ENCODE results near the gene NR6A1. TPM values are rescaled to one million over a fixed set of nuclear protein-coding genes. Genes with fewer than 3 reads are reported as not detected.

The NR6A1 gene
- total RNA-seq, 4 donors from 2014 or later, result 9.7 to 14.6 (median 12.5) TPM

GRCh38 chr9:124511891-124512805, 259.0 kb downstream of the NR6A1 start:
- TF ChIP-seq POLR2A (IDR thresholded peaks at IDR 0.05) (no peak), POLR2AphosphoS5 (IDR thresholded peaks at IDR 0.05) (no peak), CTCF (IDR thresholded peaks at IDR 0.05) (no peak), EP300 (IDR thresholded peaks at IDR 0.05; ENCODE audit: low read depth) (no peak)
- Histone ChIP-seq H3K27ac (no peak overlapping the region), H3K4me1 (no peaks in the 10 kb centered on the region), H3K27me3 (peaks cover 8% of the 10 kb centered on the region), H3K36me3 (no peaks in the 10 kb centered on the region), H3K9me3 (no peaks in the 10 kb centered on the region), H3K4me3 (no peak overlapping the region)
- DNase-seq, result no peak
- intact Hi-C loops (cut with DNase I; ENCODE audit: low total_unique reads), result no loop called here
- in situ Hi-C loops (cut with MboI; ENCODE audit: low pct_ligation_motif_present in 1 of 4, low pct_unique_long_range_greater_than_20kb in 1 of 4, low sequenced_read_pairs in 3 of 4), result no loop called here
- 48 to 53% methylated on average over 7 to 20 of the region's 23 CpGs for WGBS, 2 donors (ENCODE audit: low coverage in 1 of 2)

- in situ Hi-C loops (cut with MboI; ENCODE audit: low pct_ligation_motif_present in 1 of 4, low pct_unique_long_range_greater_than_20kb in 1 of 4, low sequenced_read_pairs in 3 of 4), result no loop called here
- H3K27ac ChIP-seq, result no peak overlapping the region
Measured at GRCh38 chr9:124511426-124511840, 259.7 kb downstream of the NR6A1 start.

GRCh38 chr9:124510650-124511425, 260.3 kb downstream of the NR6A1 start:
- no peak overlapping the region for H3K27ac ChIP-seq
- H3K36me3 ChIP-seq, result no peaks in the 10 kb centered on the region
- H3K4me1 ChIP-seq, result no peaks in the 10 kb centered on the region
- peaks cover 21% of the 10 kb centered on the region for H3K27me3 ChIP-seq
- H3K9me3 ChIP-seq, result no peaks in the 10 kb centered on the region
- no peak overlapping the region for H3K4me3 ChIP-seq
- intact Hi-C loops (cut with DNase I; ENCODE audit: low total_unique reads) (no loop called here), in situ Hi-C loops (cut with MboI; ENCODE audit: low pct_ligation_motif_present in 1 of 4, low pct_unique_long_range_greater_than_20kb in 1 of 4, low sequenced_read_pairs in 3 of 4) (no loop called here)
- DNase-seq, result no peak
- TF ChIP-seq POLR2AphosphoS5 (IDR thresholded peaks at IDR 0.05), result no peak
- TF ChIP-seq EP300 (IDR thresholded peaks at IDR 0.05; ENCODE audit: low read depth), result no peak
- TF ChIP-seq CTCF (IDR thresholded peaks at IDR 0.05), result no peak
- TF ChIP-seq POLR2A (IDR thresholded peaks at IDR 0.05), result no peak
- 77 to 85% methylated on average over 3 to 9 of the region's 9 CpGs for WGBS, 2 donors (ENCODE audit: low coverage in 1 of 2)

More at GRCh38 chr9:124511426-124511840, 259.7 kb downstream of the NR6A1 start:
- 89% methylated on average over 6 of the region's 6 CpGs; no CpG with 5 or more reads in 1 of the 2 donors for WGBS, 2 donors (ENCODE audit: low coverage in 1 of 2)
- intact Hi-C loops (cut with DNase I; ENCODE audit: low total_unique reads), result no loop called here
- no peaks in the 10 kb centered on the region for H3K4me1 ChIP-seq
- H3K9me3 ChIP-seq, result no peaks in the 10 kb centered on the region
- DNase-seq, result no peak
- H3K4me3 ChIP-seq, result no peak overlapping the region
- peaks cover 15% of the 10 kb centered on the region for H3K27me3 ChIP-seq
- H3K36me3 ChIP-seq, result no peaks in the 10 kb centered on the region
- TF ChIP-seq EP300 (IDR thresholded peaks at IDR 0.05; ENCODE audit: low read depth) (no peak), POLR2A (IDR thresholded peaks at IDR 0.05) (no peak), POLR2AphosphoS5 (IDR thresholded peaks at IDR 0.05) (no peak), CTCF (IDR thresholded peaks at IDR 0.05) (no peak)

GRCh38 chr9:124507880-124508423, 263.2 kb downstream of the NR6A1 start:
- no peak for DNase-seq
- peaks cover 43% of the 10 kb centered on the region for H3K27me3 ChIP-seq

More at GRCh38 chr9:124507880-124508423, 263.2 kb downstream of the NR6A1 start:
- H3K36me3 ChIP-seq, result no peaks in the 10 kb centered on the region
- intact Hi-C loops (cut with DNase I; ENCODE audit: low total_unique reads) (no loop called here), in situ Hi-C loops (cut with MboI; ENCODE audit: low pct_ligation_motif_present in 1 of 4, low pct_unique_long_range_greater_than_20kb in 1 of 4, low sequenced_read_pairs in 3 of 4) (no loop called here)
- H3K27ac ChIP-seq, result no peak overlapping the region
- H3K4me3 ChIP-seq, result no peak overlapping the region
- peaks cover 5 to 18% (median 14%) of the 10 kb centered on the region in 4 donors for H3K4me1 ChIP-seq
- 91% methylated on average over 11 of the region's 11 CpGs; no CpG with 5 or more reads in 1 of the 2 donors for WGBS, 2 donors (ENCODE audit: low coverage in 1 of 2)
- TF ChIP-seq CTCF (IDR thresholded peaks at IDR 0.05), result no peak
- TF ChIP-seq EP300 (IDR thresholded peaks at IDR 0.05; ENCODE audit: low read depth), result no peak
- no peak for TF ChIP-seq POLR2AphosphoS5 (IDR thresholded peaks at IDR 0.05)
- no peak for TF ChIP-seq POLR2A (IDR thresholded peaks at IDR 0.05)
- H3K9me3 ChIP-seq, result no peaks in the 10 kb centered on the region
